Right ventricle myocardium superior (tissue), 1 donor: Measurements from ENCODE around the gene FBXO21. TPM values are rescaled to one million over a fixed set of nuclear protein-coding genes. Genes with fewer than 3 reads are reported as not detected.

ENCODE experiments used
- ATAC-seq: fragments of 200-7000 bp; cut with Tn5 transposase; one replicate; pipeline ENCODE4 v1.9.1; 2020; ENCODE audit warnings: mild to moderate bottlenecking; ENCODE audit not compliant: poor library complexity
- DNase-seq: peaks from one replicate; pipeline ENCODE4 v3.0.0-alpha.2; 2020
- intact Hi-C: fragments of 100-400 bp; cut with DNase I; formaldehyde crosslinking; loops from one replicate; pipeline ENCODE4 v1.11.2; 2022
- total RNA-seq: library from RNA; stranded (reverse); fragmentation: NEBNext Ultra II Directional; extraction: Animal tissue kit (Norgen Biotek cat#: 25700); gene quantifications from one replicate; pipeline ENCODE4 v1.2.1, GENCODE V29; 2021
- donor health status: DM: no; HTN: yes; CAD: no; lungs with severe emphysema.

The FBXO21 gene
- total RNA-seq, 1 donor from 2014 or later = 35.3 TPM

GRCh38 chr12:117172168-117172567 is 18.1 kb downstream of the FBXO21 start:
- intact Hi-C loops = no loop called here
- DNase-seq = no peak
- ATAC-seq = no peak

GRCh38 chr12:117171499-117172162 is 18.6 kb downstream of the FBXO21 start:
- DNase-seq (no peak), ATAC-seq (no peak)
- intact Hi-C loops = no loop called here

- ATAC-seq (no peak), DNase-seq (no peak)
- intact Hi-C loops = no loop called here
Observed at GRCh38 chr12:117169548-117169947, 20.7 kb downstream of the FBXO21 start.

- DNase-seq (no peak), ATAC-seq (no peak)
- intact Hi-C loops = no loop called here
Observed at GRCh38 chr12:117168976-117169375, 21.3 kb downstream of the FBXO21 start.

GRCh38 chr12:117167769-117168168 is 22.5 kb downstream of the FBXO21 start:
- intact Hi-C loops = no loop called here
- ATAC-seq = no peak
- DNase-seq = no peak

- no peak for DNase-seq
- intact Hi-C loops = no loop called here
- no peak for ATAC-seq
Observed at GRCh38 chr12:117166107-117166506, 24.2 kb downstream of the FBXO21 start.

- intact Hi-C loops = no loop called here
- DNase-seq (no peak), ATAC-seq (no peak)
Observed at GRCh38 chr12:117165342-117165741, 24.9 kb downstream of the FBXO21 start.

- DNase-seq (no peak), ATAC-seq (no peak)
- intact Hi-C loops = no loop called here
Observed at GRCh38 chr12:117162633-117163032, 27.6 kb downstream of the FBXO21 start.

- intact Hi-C loops = no loop called here
- no peak for ATAC-seq
Observed at GRCh38 chr12:117162167-117162539, 28.1 kb downstream of the FBXO21 start.

GRCh38 chr12:117161460-117162166 is 28.7 kb downstream of the FBXO21 start:
- DNase-seq = no peak
- ATAC-seq = no peak
- intact Hi-C loops = no loop called here

More at GRCh38 chr12:117162167-117162539, 28.1 kb downstream of the FBXO21 start:
- no peak for DNase-seq

GRCh38 chr12:117159674-117160073 is 30.6 kb downstream of the FBXO21 start:
- no peak for DNase-seq
- intact Hi-C loops = loop anchor here (10.0 kb wide), 1 partner anchor 135 kb away; no protein-coding TSS in a partner anchor

GRCh38 chr12:117158911-117159553 is 31.2 kb downstream of the FBXO21 start:
- no peak for ATAC-seq
- no peak for DNase-seq
- intact Hi-C loops = loop anchor here (10.0 kb wide), 1 partner anchor 134 kb away; no protein-coding TSS in a partner anchor

More at GRCh38 chr12:117159674-117160073, 30.6 kb downstream of the FBXO21 start:
- no peak for ATAC-seq

- DNase-seq = no peak
- no peak for ATAC-seq
- intact Hi-C loops = loop anchor here (10.0 kb wide), 1 partner anchor 133 kb away; no protein-coding TSS in a partner anchor
Observed at GRCh38 chr12:117158096-117158495, 32.2 kb downstream of the FBXO21 start.

- intact Hi-C loops = loop anchor here (10.0 kb wide), 1 partner anchor 131 kb away; no protein-coding TSS in a partner anchor
Observed at GRCh38 chr12:117155278-117156060, 34.8 kb downstream of the FBXO21 start.

GRCh38 chr12:117152793-117153775 is 37.2 kb downstream of the FBXO21 start:
- DNase-seq (no peak), ATAC-seq (no peak)
- intact Hi-C loops = loop anchor here (10.0 kb wide), 1 partner anchor 128 kb away; no protein-coding TSS in a partner anchor

More at GRCh38 chr12:117155278-117156060, 34.8 kb downstream of the FBXO21 start:
- ATAC-seq (peak; percentile 63), DNase-seq (peak; percentile 66)

- no peak for ATAC-seq
- no peak for DNase-seq
- intact Hi-C loops = loop anchor here (10.0 kb wide), 1 partner anchor 127 kb away; no protein-coding TSS in a partner anchor
Observed at GRCh38 chr12:117151403-117152031, 38.8 kb downstream of the FBXO21 start.

GRCh38 chr12:117149431-117149830 is 40.8 kb downstream of the FBXO21 start:
- DNase-seq (no peak), ATAC-seq (no peak)
- intact Hi-C loops = no loop called here
